ENCODE measurements around the gene S1PR2. TPM values are rescaled to one million over a fixed set of nuclear protein-coding genes. Genes with fewer than 3 reads are reported as not detected.
A peak's percentile ranks its signal among the peaks of the same experiment; 100 is the strongest.

Gene S1PR2
- 12.0 TPM for polyA plus RNA-seq (ENCODE audit: insufficient read length)

GRCh38 chr19:10230861-10231611, at the start of gene S1PR2:
Gene S1PR2 (minus strand): TSS chr19:10231331. CDS start chr19:10224905, 6,426 bp downstream.
- DNase-seq (ENCODE audit: low read depth) = no peak

- DNase-seq (ENCODE audit: low read depth) = no peak
Measured at GRCh38 chr19:10279737-10280442, 48.8 kb upstream of the S1PR2 start.

- no peak for DNase-seq (ENCODE audit: low read depth)
Measured at GRCh38 chr19:10278935-10279334, 47.8 kb upstream of the S1PR2 start.

GRCh38 chr19:10277795-10278589, 46.9 kb upstream of the S1PR2 start:
- no peak for DNase-seq (ENCODE audit: low read depth)

- no peak for DNase-seq (ENCODE audit: low read depth)
Measured at GRCh38 chr19:10274589-10274988, 43.5 kb upstream of the S1PR2 start.

- no peak for DNase-seq (ENCODE audit: low read depth)
Measured at GRCh38 chr19:10271543-10272086, 40.5 kb upstream of the S1PR2 start.

GRCh38 chr19:10270616-10271394, 39.7 kb upstream of the S1PR2 start, which contains the start of gene ICAM1:
Gene ICAM1 (plus strand): TSS chr19:10271120. CDS start chr19:10271160, 40 bp downstream.
- no peak for DNase-seq (ENCODE audit: low read depth)

- no peak for DNase-seq (ENCODE audit: low read depth)
Measured at GRCh38 chr19:10270180-10270615, 39.1 kb upstream of the S1PR2 start.

GRCh38 chr19:10269333-10270179, 38.4 kb upstream of the S1PR2 start:
- no peak for DNase-seq (ENCODE audit: low read depth)

GRCh38 chr19:10268071-10268470, 36.9 kb upstream of the S1PR2 start:
- DNase-seq (ENCODE audit: low read depth) = no peak

- no peak for DNase-seq (ENCODE audit: low read depth)
Measured at GRCh38 chr19:10266706-10267105, 35.6 kb upstream of the S1PR2 start.

GRCh38 chr19:10262771-10263170, 31.6 kb upstream of the S1PR2 start:
- no peak for DNase-seq (ENCODE audit: low read depth)

GRCh38 chr19:10260141-10260584, 29.0 kb upstream of the S1PR2 start:
- DNase-seq (ENCODE audit: low read depth) = no peak

- DNase-seq (ENCODE audit: low read depth) = peak; percentile 51
Measured at GRCh38 chr19:10259162-10259905, 28.2 kb upstream of the S1PR2 start.

GRCh38 chr19:10258080-10258710, 27.1 kb upstream of the S1PR2 start:
- DNase-seq (ENCODE audit: low read depth) = no peak

GRCh38 chr19:10256970-10257615, 26.0 kb upstream of the S1PR2 start:
- DNase-seq (ENCODE audit: low read depth) = no peak

- no peak for DNase-seq (ENCODE audit: low read depth)
Measured at GRCh38 chr19:10256551-10256950, 25.4 kb upstream of the S1PR2 start.

- no peak for DNase-seq (ENCODE audit: low read depth)
Measured at GRCh38 chr19:10255358-10255757, 24.2 kb upstream of the S1PR2 start.
